GOT3 (cell line): ENCODE results near the gene KIF25.
"Not testable (repeated sequence)": the region's sequence is repeated elsewhere in the genome, so short reads cannot be mapped to it uniquely, and the experiment has no call there.

ENCODE experiments used
- DNase-seq: peaks from one replicate; lab custom pipeline; 2025; ENCODE audit warnings: mixed read lengths; lab: John Stamatoyannopoulos, UW

Gene KIF25

DNA sequence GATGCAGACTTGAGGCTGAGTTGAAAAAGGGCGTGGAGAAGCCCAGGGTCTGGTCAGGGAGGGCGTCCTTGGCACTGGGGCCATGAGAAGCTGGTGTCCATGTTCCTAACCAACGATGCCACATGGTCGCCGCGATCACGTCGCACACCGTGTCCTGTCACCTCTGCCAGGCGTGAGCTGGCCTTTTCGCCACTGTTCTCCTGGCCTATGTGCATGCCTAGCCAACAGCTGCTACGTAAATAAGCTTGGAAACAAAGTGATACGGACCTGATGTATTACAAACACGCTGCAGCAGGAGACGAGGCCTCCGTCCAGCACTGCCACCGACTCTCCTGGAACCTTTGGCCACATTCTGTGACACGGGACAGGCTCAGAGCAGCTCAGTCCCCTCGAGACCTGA, 22.0 kb upstream of the KIF25 start:
- no peak for DNase-seq

DNA sequence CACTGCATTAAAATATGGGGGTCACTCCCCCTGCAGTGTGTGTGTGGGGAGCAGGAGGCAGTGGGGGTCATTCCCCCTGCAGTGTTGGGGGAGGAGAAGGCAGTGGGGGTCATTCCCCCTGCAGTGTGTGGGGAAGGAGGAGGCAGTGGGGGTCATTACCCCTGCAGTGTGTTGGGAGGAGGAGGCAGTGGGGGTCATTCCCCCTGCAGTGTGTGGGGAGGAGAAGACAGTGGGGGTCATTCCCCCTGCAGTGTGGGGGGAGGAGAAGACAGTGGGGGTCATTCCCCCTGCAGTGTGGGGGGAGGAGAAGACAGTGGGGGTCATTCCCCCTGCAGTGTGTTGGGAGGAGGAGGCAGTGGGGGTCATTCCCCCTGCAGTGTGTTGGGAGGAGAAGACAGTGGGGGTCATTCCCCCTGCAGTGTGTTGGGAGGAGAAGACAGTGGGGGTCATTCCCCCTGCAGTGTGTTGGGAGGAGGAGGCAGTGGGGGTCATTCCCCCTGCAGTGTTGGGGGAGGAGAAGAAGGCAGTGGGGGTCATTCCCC, 21.3 kb upstream of the KIF25 start:
- not testable (repeated sequence) for DNase-seq

DNA sequence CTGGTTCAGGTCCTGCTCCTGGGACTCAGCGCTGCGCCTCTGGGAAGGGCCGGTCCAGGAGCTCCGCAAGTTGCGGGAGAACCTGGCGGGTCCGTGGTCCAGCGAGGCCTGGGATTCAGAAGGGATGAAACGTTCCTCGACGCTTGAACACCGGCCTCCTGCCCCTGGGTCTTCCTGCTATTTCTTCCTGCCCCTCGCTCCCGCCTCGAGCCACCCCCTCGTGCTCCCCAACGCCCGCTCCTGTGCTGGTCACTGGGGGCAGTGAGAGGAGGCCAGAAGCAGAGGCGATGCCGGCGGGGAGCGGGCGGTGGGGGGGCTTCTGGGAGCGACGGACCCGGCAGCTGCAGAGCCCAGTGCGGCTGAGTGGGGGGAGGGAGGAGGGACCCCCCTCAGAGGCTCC, 20.8 kb upstream of the KIF25 start:
- no peak for DNase-seq

DNA sequence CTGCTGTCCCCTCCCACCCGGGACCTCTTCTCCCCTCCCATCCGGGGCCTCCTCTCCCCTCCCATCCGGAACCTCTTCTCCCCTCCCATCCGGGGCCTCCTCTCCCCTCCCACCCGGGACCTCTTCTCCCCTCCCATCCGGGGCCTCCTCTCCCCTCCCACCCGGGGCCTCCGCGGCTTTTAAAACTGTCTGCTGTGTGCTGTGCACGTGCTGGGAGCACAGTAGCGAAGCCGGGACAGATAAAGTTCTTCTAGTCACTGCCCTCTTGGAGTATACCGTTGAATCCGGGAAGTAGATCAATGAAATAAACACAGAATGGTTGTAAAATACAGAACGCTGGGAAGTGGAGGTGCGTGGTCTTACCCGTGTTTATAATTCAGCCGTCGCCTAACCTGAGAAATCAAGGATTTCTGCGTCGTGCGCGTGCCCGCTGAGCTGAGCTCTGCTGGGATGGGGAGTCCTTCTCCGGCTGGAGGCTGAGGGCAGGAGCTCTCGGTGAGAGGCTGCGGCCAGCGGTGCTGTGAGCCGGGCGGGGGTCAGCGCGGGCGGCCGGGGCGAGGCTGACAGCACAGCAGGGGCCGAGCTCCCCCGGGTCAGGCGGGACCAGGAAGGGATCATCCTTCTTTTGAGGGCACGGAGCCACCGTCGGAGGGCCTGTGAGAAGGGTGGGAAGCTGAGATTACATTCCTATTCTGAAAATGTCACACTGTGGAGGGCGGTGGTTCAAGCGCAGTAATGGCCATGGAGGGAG, 19.6 kb upstream of the KIF25 start:
- DNase-seq = no peak

DNA sequence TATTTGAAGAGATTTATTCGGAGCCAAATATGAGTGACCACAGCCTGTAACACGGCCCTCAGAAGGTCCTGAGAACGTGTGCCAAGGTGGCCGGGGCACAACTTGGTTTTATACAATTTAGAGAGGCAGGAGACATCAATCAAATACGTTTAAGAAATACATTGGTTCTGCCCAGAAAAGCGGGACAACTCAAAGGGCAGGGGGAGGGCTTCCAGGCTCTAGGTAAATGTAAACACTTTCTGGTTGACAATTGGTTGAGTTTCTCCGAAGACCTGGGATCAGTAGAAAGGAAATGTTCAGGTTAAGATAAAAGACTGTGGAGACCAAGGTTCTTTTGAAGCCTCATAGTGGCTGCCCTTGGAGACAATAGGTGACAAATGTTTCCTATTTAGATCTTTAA, 18.9 kb upstream of the KIF25 start:
- DNase-seq = no peak

DNA sequence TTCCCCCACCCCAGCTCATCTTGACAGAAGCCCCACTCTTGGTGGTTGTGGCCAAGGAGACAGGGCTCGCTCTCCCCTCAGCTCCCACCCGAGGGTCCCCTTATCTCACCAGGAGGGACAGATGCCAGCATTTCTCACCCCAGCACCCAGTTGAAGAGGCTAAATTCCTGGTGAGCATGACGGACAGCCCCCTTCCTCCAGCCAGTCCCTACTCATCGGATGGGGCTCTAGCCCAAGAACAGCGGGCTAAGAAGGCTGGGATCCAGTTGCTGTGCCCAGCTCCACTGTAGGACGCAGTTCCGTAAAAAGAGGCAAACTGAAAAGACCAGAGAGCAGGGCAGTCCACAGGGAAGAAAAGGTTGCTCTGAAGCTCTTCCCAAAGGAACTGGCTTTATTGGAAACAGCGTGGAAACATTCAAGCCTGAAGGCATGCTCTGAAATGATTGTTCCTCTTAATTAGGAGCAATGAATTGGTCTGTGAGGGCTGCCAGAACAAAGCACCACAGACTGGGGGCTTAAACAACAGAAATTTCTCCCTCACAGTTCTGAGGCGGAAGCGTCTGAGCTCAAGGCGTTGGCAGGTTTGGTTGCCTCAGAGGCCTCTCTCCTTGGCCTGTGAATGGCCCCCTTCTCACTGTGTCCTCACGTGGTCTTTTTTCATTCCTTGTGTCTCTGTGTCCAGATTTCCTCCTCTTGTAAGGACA, 17.9 kb upstream of the KIF25 start:
- no peak for DNase-seq

DNA sequence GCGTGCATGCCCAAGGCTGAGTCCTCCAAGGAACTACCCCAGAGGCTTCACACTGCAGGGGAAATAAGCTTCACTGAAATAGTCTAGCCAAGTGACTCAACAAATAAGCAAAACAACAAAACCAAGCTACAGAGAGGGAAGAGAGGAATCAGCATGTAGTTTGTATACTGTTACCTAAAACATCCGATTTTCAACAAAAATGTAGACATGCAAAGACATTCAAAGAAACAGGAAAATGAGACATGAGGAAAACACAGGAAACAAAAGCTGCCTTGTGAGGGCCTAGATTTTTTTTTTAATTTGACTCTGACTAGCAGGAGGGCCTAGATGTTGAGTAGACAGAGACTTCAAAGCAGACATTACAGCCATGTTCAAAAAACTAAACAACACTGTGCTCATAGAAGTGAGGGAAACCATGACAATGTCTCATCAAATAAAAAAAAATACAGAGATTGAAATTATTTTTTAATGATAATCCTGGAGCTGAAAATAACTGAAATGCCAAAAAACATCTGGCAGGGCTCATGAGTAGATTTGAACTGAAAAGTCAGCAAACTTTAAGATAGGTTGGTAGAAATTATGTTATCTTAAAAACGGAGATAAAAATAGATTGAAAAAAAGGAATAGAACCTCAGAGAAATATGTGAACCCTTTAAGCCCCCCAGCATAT, 16.4 kb upstream of the KIF25 start:
- no peak for DNase-seq

DNA sequence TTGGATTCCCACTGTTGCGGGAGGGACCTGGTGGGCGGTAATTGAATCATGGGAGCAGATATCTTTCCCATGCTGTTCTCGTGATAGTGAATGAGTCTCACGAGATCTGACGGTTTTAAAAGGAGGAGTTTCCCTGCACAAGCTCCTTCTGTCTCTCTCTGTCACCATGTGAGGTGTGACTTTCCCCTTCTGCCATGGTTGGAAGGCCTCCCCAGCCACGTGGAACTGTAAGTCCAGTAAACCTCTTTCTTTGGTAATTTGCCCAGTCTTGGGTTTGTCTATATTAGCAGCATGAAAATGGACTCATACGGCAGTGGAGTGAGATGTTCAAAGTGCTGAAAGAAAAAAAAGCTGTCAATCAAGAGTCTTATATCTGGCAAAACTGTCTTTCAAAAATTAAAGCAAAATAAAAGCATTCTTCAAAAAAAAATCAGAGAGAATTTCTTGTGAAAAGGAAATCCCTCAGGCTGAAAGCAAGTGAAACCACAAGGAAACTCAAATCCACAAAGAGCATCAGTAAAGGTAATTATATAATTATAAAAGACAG, 15.5 kb upstream of the KIF25 start:
- no peak for DNase-seq

DNA sequence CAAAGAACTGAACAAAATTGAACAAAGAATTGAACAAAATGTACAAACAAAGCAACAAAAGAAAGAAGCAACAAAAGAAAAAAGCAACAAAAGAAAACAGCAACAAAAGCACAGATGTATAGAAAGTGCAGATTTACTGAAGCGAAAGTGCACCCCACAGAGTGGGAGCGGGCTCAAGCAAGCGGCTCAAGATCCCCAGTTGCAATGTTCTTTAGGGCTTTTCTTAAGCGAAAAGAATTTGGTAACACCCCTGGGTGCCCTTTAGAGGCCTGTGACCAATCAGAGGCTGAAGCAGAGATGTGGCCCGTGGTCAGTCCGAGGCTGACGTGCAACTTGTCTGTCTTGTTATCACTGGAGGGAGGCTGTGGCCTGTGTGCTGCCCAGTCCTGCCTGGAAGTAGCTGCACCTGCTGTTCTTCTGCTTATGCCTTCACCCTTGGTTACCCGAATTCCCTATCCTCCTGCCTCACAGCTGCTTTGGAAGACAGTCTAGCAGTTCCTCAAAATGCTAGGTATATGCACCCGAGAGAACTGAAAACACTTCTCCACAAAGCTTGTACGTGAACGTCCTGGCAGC, 13.2 kb upstream of the KIF25 start:
- no peak for DNase-seq

DNA sequence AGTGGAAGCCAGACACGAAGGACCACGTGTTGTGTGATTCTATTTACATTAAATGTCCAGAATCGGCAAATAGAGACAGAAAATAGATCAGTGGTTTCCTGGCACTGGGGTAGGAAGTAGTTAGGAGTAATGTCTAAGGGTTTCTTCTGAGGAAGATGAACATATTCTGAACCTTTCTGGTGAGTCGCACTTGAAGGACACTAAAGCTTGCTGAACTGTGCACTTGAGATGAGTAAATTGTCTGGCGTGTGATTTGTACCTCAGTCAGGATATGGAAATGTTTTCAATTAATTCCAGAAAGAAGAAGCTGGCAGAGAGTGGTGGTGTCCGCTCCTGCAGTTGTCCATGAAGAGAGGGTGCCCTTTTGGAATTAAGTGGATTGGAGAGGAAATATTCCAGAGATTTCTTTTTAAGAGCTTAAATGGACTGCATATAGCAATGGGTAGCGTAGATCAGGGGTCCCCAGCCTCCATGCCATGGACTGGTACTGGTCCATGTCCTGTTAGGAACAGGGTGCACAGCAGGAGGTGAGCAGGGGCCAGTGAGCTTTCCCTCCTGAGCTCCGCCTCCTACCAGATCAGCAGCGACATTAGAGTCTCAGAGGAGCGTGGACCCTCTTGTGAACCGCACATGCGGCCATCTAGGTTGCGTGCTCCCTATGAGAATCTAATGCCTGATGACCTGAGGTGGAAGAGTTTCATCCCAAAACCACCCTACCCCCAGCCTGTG, 12.4 kb upstream of the KIF25 start:
- DNase-seq = no peak

DNA sequence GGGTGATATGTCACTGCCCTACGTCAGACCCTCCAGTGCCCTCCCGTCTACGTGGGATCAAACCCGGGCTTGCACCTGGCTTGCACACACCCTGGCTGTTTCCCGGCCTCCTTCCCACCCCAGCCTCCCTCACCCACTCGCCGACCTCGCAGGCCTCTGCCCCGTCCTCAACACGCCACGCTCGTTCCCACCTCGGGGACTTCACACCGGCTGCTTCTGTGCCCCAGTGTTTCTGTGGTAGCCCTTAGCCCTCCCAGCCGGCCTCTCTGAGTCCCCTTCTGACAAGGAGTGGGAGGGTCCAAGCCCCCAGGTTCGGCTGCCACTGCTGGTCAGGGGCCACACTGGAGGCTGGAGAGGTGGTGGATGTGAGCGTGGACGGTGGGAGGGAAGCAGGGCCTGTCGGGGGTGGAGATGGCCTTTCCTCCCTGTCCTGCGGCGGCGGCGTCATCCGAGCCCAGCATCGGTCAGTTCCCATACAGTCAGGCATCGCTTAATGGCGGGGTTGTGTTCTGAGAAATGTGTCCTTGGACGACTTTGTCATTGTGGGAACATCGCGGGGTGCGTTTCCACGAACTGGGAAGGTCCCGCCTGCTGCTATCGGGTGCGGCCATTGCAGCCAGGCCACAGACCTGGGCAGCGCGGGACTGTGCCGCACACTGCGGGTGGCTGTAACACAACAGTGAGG, 11.4 kb upstream of the KIF25 start:
- no peak for DNase-seq

DNA sequence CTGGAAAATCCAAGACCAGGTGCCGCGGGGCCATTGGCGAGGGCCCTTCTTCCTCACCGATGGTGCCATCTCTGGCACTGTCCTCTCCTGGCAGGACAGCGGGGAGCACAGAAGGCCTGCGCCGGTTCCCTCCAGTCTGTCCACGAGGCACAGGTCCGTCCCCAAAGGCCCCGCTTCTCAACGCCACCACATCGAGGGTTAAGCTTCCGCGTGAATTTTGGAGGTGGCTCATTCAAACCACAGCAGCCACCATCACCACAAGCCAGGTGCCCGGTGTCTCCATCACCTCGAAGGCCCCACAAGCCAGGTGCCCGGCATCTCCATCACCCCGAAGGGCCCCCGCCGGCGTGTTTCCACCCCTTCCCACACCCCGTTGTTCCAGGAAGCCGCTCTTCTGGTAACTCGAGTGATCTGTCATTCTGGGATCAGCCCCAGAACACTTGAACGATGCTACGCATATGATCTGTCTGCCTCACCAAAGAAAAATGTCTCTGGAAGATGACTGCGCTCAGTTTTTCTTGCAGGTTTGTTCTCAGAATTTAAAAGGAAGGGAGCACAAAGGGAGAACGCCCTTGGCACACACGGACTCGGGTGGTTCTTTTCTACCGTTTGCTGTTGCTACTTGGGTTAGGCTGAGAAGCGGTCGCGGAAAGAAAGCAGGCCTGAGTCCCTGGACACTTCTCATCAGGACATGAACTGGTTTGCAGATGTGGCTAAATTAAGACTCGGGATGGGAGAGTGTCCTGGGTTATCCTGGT, 9.9 kb upstream of the KIF25 start:
- no peak for DNase-seq

DNA sequence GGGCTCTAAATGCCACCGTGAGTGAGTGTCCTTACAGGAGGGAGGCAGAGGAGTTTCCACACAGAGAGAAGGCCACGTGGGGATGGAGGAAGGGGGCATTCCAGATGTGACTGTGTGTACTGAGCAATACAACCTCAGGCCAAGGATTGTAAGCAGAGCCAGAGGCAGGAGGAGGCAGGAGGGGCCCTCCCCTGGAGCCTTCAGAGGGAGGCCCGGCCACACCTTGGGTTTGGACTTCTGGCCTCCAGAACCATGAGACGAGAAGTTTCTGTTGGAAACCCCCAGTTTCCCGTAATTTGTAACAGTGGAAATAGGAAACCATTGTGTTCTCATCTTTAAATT, 9.3 kb upstream of the KIF25 start:
- DNase-seq = no peak

DNA sequence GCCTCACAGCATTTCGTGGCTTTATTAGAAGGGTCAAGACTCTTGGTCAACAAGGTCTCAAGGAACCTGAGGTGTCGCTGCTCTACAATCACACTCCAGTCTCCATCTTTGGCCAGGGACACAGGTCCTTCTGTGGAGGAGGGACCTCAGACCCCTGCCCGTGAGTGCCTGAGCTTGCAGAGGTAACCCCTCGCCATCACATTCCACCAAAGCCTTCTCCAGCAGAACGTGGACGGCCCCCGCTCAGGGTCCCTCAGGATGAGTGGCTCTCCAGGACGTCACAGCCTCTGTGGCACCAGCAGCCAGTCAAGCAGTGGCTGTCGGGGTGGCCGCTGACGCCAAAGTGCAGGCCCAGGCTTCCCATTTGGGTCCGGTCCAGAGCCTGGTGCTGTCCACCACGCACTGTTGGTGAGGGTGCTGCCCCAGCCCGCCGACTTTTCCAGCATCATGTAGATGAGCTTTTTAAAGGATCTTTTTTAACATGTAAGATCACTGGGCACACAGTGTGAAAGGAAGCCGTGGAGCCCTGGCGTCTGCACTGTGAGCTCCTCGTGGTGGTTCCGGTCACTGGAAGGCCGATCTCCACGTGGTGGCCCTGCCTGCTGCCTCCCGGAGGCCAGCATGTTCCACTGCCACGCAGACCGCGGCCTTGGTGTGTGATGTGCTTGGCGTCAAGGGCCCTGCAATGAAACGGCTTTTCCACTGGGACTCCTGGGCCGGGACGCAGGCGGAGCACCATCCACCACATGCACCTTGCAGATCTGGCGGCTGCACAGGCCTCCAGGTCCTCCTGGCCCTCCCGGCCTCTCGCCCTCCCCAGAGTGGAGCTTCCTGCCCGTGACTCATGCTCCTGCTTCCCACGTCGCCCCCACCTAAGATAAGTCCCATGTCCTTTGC, 8.3 kb upstream of the KIF25 start:
- DNase-seq = no peak

DNA sequence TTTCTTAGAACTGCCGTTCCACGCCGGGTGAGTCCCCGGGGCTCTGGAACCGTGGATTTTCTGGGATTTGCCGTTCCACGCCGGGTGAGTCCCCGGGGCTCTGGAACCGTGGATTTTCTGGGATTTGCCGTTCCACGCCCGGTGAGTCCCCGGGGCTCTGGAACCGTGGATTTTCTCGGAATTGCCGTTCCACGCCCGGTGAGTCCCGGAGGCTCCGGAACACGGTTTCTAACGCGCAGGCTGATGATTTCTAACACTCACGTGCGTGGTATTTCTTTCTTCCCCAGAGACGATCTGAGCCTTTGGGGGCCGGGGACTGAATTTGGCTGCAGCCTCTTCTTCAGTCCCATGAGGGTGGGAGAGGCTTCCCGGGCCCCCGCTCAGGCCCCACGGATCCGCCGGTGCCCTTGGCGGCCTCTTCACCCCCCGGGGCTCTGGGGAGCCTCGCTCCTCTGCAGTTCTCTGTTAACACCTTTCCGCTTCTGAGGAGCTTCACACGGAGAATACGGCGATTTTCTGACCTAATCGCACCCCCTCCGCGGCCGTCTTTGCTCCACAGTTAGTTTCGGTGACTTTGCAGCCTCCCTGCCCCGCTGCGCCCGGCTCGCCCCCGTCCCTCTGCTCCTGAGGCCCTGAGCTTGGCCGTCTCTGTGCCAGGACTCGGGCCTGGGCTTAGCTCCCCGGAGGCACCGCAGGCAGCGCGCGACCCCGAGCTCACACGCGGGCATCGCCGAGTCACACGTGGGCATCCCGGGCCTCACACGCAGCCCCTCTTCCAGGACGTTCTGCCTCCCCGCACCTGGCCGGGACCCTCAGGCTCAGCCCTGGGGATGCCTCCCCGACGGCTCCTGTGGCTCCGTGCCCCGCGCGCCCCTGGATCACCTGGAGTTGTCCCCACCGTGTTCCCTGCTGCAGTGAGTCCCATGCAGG, 7.2 kb upstream of the KIF25 start:
- no peak for DNase-seq

DNA sequence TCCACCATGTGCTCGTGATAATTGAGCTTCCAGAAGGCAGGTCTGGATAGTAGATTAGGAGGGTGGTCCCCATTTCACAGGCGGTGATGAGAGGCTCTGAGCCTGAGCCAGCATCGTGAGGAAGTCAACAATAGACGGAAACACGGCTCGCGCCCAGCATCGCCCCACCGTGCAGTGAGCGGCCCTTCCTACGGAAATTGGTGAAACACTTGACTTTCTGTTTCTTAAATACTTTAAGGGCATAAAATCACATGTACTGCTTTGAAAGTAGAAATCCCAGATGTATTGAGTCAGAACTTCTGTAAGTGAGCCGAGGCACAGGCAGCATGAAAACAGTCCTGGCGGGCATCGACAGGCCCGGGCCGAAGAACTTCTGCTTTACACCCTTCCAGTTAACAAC, 4.3 kb upstream of the KIF25 start:
- DNase-seq = no peak

DNA sequence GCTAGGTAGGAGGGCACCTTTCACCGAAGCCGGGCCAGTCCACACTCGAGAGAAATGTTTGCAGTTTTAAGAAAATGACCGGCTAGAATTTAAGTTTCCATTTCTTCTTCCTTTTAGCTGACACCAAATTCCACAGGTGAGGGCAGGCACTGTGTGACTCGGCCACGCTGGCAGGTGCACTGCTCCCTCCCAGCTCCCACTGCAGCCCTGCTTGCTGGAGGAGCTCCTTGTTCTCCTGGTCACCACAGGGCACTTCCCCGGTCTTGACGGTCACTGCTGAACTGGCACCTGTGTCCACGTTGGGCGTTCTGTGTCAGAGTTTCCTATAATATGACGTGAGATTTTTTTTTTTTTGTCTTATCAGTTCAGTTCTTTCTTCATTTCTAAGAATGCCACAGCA, 3.6 kb upstream of the KIF25 start:
- DNase-seq = no peak

DNA sequence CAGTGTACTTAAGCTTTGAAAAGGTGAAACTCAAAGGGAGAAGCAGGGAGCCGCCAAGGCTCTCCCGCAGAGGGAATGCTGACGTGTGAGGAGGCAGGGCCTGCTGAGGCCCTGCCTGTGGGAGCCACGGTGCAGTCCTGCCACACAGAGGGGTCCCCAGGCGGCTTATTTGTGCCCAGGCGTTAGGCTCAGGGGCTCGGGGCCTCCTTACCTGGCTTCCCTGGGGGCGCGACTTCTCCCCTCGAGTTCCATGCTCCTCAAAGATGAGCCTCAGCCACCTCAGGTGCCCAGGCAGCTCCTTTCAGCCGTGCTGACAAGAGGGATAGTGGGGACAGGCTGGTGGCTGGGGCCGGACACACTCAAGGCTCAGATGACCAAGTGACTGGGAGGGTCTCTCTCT, 2.2 kb upstream of the KIF25 start:
- no peak for DNase-seq
